Measurements from ENCODE around the gene DGKH.

- no peak for TF ChIP-seq CTCF (IDR thresholded peaks at IDR 0.05)
- no peak for TF ChIP-seq EZH2 (IDR thresholded peaks at IDR 0.05; ENCODE audit: borderline replicate concordance, insufficient read depth, low read depth, low read length, poor library complexity, severe bottlenecking)
Observed at GRCh38 chr13:42061943-42062342, 13.5 kb downstream of the DGKH start.

Measured in B cell (primary cell).